Nephron (organoid): ENCODE measurements around the gene LNX1.

Source experiments
- H3K27ac Mint-ChIP-seq, 3 experiments: 2 replicates each; pipeline ENCODE4 v1.8.0; 2020; ENCODE audit warnings: mixed read lengths in 3 of 3, mild to moderate bottlenecking in 2 of 3, moderate library complexity in 1 of 3
- H3K27me3 Mint-ChIP-seq: 2 replicates; pipeline ENCODE4 v1.8.0; 2021; ENCODE audit warnings: low read depth, mild to moderate bottlenecking, moderate library complexity, mixed read lengths
- H3K36me3 Mint-ChIP-seq: 2 replicates; pipeline ENCODE4 v1.8.0; 2020; ENCODE audit warnings: low read depth, mixed read lengths
- H3K4me1 Mint-ChIP-seq: 2 replicates; pipeline ENCODE4 v1.8.0; 2020; ENCODE audit warnings: mixed read lengths
- H3K4me3 Mint-ChIP-seq, 3 experiments: 2 replicates each; pipeline ENCODE4 v1.8.0; 2020; ENCODE audit warnings: mild to moderate bottlenecking in 3 of 3, mixed read lengths in 3 of 3, moderate library complexity in 2 of 3
- H3K9me3 Mint-ChIP-seq: 2 replicates; pipeline ENCODE4 v1.8.0; 2020; ENCODE audit warnings: mixed read lengths
- CTCF ChIP-seq, 3 experiments: fragments of 200-600 bp; sonication (generic); IDR thresholded peaks; one replicate each; pipeline ENCODE4 v1.5.0; 2021; ENCODE audit warnings: antibody characterized with exemption in 3 of 3; ENCODE audit not compliant: unreplicated experiment in 3 of 3

LNX1 gene

GRCh38 chr4:53558065-53558801 is 33.1 kb downstream of the LNX1 start:
- Mint-ChIP-seq H3K27me3 (peaks cover 4% of the 10 kb centered on the region), H3K4me3 (no peak overlapping the region), H3K4me1 (peaks cover 29% of the 10 kb centered on the region), H3K36me3 (no peaks in the 10 kb centered on the region), H3K9me3 (peaks cover 2% of the 10 kb centered on the region), H3K27ac (peak overlapping the region in 2 of 3 experiments; percentile 39 to 62)
- no peak for TF ChIP-seq CTCF (IDR thresholded peaks at IDR 0.05; ENCODE audit: unreplicated experiment in 3 of 3)

- peaks cover 2% of the 10 kb centered on the region for H3K9me3 Mint-ChIP-seq
- no peak for TF ChIP-seq CTCF (IDR thresholded peaks at IDR 0.05; ENCODE audit: unreplicated experiment in 3 of 3)
- peaks cover 29% of the 10 kb centered on the region for H3K4me1 Mint-ChIP-seq
These were observed 33.6 kb downstream of the LNX1 start for GRCh38 chr4:53557669-53558064.

GRCh38 chr4:53556651-53557050 is 34.6 kb downstream of the LNX1 start:
- no peak overlapping the region for H3K4me3 Mint-ChIP-seq
- H3K4me1 Mint-ChIP-seq, result peaks cover 23% of the 10 kb centered on the region
- TF ChIP-seq CTCF (IDR thresholded peaks at IDR 0.05; ENCODE audit: unreplicated experiment in 3 of 3), result no peak
- H3K9me3 Mint-ChIP-seq, result peaks cover 2% of the 10 kb centered on the region
- no peak overlapping the region for H3K27ac Mint-ChIP-seq
- H3K27me3 Mint-ChIP-seq, result peaks cover 4% of the 10 kb centered on the region
- no peaks in the 10 kb centered on the region for H3K36me3 Mint-ChIP-seq

More at GRCh38 chr4:53557669-53558064, 33.6 kb downstream of the LNX1 start:
- Mint-ChIP-seq H3K4me3 (no peak overlapping the region), H3K36me3 (no peaks in the 10 kb centered on the region), H3K27me3 (peaks cover 4% of the 10 kb centered on the region), H3K27ac (peak overlapping the region in 1 of 3 experiments; percentile 55)

- no peak overlapping the region for H3K27ac Mint-ChIP-seq
- peaks cover 4% of the 10 kb centered on the region for H3K27me3 Mint-ChIP-seq
- H3K4me1 Mint-ChIP-seq, result peaks cover 16% of the 10 kb centered on the region
- no peak for TF ChIP-seq CTCF (IDR thresholded peaks at IDR 0.05; ENCODE audit: unreplicated experiment in 3 of 3)
- H3K4me3 Mint-ChIP-seq, result no peak overlapping the region
- peaks cover 2% of the 10 kb centered on the region for H3K9me3 Mint-ChIP-seq
- peaks cover 2% of the 10 kb centered on the region for H3K36me3 Mint-ChIP-seq
These were observed 37.6 kb downstream of the LNX1 start for GRCh38 chr4:53553486-53554210.

- no peak for TF ChIP-seq CTCF (IDR thresholded peaks at IDR 0.05; ENCODE audit: unreplicated experiment in 3 of 3)
- Mint-ChIP-seq H3K36me3 (peaks cover 4% of the 10 kb centered on the region), H3K4me1 (peaks cover 9% of the 10 kb centered on the region), H3K9me3 (peaks cover 2% of the 10 kb centered on the region), H3K27me3 (peaks cover 4% of the 10 kb centered on the region), H3K27ac (no peak overlapping the region), H3K4me3 (no peak overlapping the region)
These were observed 38.6 kb downstream of the LNX1 start for GRCh38 chr4:53552711-53553110.
